NCI-H345 treated with DMSO at 0.1 percent for 48 hours (cell line): ENCODE data around the gene ZXDA.

Experiments
- DNase-seq: peaks from one replicate; lab custom pipeline; 2025; ENCODE audit not compliant: unreplicated experiment; lab: John Stamatoyannopoulos, UW

The ZXDA gene

GRCh38 chrX:57899064-57899463, 11.2 kb downstream of the ZXDA start:
- no peak for DNase-seq

- DNase-seq: no peak
These were observed 38.8 kb downstream of the ZXDA start for GRCh38 chrX:57871463-57871862.
